Stimulated activated CD8-positive, alpha-beta memory T cell treated with anti-CD3 and anti-CD28 coated beads, Interleukin-2, amount 100 ng/mL, for 1 hour (primary cell): ENCODE measurements around the gene OSBPL2.

Experiments used
- DNase-seq, 2 donors: peaks; one replicate each; pipeline ENCODE4 v3.0.0-alpha.2; 2020; ENCODE audit warnings: low read depth in 2 of 2

OSBPL2 gene

DNA sequence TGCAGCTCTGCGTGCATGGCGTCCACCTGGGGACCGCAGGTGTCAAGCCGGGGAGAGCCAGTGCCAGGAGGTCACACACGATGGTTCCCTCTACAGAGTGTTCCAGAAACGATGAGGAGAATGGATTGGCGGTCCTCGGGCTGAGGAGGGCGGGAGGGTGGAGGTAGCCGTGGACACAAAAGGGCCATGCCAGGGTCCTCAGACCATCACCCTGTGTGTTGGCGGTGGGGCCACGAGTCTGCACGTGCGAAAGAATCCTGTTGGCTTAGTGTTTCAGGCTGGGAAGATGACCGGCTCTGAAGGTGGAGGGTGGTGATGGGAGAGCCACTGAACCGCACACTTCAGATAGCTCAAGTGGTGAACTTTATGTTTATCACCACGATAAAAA, 31.9 kb upstream of the OSBPL2 start:
- DNase-seq, result no peak

GRCh38 chr20:62208061-62208794, 30.1 kb upstream of the OSBPL2 start:
- DNase-seq, result no peak

- no peak for DNase-seq
Observed at GRCh38 chr20:62208795-62209755, 29.2 kb upstream of the OSBPL2 start.

DNA sequence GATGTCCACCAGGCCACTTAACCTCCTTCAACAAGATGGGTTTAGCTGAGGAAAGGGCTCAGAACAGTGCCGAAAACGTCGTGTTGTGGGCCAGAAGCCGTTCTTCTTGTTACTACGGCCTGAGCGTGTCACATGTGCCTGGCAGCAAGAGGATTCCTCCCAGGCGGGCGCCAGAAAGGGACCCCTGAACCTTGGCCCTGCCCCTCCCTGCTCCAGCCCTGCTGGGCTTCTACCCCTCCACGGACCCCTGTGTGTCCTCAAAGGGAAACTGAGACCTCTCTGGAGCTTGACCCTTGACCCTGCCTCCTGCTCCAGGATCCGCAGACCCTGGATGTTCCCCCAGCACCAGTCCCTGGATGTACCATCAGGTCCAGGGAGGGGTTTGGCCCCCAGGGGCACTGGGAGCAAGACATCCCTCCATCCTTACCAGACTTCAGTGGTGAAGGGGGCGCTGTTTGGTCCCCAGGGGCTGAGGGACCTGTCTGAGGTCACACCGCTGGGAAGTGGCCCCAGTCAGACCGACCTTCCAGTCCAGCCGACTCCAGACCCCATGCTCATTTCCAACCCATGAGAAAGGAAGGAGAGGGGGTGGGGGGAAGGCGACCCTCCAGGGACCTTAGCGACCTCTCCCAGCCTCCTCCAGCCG, 28.3 kb upstream of the OSBPL2 start:
- no peak for DNase-seq

DNA sequence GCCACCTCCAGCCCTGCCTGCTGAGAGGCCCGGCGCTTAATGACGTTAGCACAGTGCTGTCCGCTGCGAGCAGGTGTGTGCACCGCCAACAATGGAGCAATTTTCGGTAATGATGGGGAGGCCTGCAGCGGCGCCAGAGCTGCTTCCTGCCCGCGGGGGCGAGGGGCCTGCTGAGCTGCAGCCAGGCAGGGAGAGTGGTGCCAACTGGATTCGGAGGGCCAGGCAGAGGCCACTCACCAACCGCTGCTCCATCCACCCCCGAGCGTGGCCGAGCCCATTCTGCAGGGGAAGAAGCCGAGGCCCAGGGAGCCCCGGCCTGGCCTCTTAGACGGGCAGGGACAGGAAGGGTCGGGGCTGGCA, 27.8 kb upstream of the OSBPL2 start:
- no peak for DNase-seq

DNA sequence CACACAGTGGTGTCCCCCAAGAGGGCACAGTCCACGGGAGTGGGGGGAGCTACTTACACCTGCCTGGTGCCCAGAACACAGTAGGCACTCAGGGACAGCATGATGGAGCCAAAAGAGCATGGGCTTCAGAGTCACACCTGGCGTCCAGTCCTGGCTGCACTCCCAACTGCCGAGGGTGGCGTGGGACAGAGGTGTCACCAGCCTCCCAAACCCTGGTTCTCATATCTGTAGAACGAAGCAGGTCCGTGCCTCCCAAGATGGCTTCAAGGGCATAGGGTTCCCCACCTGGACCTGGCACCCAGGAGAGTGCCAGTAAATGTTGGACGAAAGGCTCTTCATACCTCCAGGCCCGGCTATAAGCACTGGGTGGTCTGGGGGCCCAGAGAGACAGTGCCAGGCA, 27.1 kb upstream of the OSBPL2 start:
- no peak for DNase-seq

DNA sequence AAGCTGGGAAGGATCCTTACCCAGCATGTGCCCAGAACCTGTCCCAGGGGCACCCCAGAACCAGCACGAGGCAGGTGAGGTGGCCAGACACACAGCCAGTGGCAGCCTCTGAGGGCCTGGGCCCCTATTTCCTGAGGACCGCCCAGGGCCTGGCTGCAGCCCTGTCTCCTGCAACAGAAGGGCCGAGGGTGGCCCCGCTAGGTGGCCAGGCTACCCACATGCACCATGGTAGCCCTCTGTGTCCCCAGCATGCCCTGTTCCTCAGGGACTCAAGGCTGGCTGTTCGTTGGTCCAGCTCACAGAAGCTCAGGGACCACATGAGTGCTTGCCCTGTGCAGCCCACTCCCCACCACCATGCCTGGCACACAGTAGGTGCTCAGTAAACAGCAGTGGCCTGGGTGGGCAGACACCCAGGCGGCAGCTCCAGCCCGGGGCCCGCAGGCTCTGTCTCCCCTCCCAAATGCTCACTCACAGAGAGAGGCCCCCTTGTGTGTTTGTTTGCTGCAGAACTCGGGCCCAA, 26.5 kb upstream of the OSBPL2 start:
- no peak for DNase-seq

GRCh38 chr20:62212299-62212698, 26.0 kb upstream of the OSBPL2 start:
- DNase-seq, result no peak

- DNase-seq, result no peak
Observed at GRCh38 chr20:62214067-62214466, 24.3 kb upstream of the OSBPL2 start.

GRCh38 chr20:62215020-62215990, 23.0 kb upstream of the OSBPL2 start:
- no peak for DNase-seq

GRCh38 chr20:62215991-62216635, 22.2 kb upstream of the OSBPL2 start:
- DNase-seq, result no peak

DNA sequence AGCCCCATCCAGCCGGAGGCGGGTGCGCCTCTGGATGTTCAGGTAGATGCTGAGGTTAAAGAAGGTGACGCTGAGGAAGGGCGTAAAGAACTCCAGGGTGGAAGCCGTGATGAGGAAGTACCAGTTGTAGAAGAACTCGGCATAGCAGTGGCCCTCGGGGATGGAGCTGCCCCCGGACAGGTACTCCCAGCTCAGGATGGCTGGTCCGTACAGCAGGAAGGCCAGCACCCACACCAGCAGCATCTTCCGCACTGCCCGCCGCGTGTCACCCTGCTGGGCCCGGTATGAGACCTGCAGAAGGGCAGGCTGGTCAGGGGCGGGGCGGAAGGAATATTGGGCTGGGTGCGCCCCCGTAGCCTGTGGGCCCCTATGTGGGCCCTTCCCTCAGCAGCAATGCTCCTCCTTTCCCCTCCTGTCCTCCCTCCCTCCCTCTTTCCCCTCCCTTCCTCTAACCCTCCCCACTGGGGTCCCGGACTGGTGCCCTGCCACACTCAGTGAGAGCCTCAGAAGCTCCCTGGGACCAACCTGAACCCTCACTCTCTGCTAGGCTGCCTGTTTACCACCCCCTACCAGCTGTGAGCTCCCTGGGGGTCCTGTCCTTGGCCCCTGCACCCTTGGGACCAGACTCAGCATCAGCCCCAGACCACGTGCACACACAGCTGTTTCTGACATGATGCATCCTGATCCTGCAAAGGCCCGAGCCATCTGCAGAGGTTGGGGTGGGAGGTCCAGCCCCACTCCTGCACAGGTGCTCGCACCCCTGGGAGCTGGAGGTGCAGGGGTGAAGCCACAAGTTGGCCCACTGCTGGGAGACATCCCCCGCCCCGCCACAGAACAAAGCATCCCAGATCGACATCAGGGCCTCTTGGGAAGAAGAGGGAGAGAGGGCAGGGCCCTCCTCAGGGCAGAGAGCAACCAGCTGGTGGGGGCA, 21.4 kb upstream of the OSBPL2 start:
- DNase-seq, result no peak

DNA sequence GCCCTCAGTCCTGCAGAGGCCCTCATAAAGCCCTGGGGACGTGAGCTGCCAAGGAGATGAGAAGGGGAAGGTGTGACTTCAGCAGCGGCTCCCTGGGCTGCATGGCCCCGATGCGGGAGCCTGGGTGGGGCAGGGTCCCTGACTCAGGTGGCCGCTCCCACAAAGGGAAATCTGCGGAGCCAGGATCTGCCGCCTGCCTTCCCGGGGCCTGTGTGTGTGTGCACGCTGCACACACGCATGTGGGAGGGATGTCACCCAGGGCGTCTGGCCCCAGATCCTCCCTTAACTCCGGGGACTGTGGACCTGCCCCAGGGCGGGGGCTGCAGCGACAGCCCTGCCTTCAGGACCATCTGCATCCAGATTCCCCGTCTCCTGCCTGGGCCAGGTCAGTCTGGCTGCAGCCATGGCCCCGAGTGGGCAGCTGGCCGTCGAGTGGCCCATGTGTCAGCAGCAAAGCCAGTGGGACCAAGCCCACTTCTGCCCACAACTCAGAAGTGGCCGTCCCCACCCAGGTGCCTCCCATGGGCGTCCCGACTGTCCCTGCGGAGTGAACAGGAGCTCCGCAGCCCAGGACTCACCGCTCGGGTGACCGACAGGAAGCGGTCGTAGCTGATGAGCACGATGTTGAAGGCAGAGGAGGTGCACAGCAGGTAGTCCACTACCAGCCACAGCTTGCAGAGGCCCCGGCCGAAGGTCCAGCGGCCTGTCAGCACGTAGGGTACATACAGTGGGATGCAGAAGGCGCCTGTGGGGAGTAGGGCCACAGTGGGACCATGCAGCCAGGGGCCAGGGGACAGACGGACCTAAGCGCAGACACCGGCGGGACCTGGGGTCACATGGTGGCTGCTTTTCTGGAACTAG, 20.2 kb upstream of the OSBPL2 start:
- DNase-seq, result no peak

GRCh38 chr20:62219101-62219991, 19.0 kb upstream of the OSBPL2 start:
- DNase-seq, result no peak

DNA sequence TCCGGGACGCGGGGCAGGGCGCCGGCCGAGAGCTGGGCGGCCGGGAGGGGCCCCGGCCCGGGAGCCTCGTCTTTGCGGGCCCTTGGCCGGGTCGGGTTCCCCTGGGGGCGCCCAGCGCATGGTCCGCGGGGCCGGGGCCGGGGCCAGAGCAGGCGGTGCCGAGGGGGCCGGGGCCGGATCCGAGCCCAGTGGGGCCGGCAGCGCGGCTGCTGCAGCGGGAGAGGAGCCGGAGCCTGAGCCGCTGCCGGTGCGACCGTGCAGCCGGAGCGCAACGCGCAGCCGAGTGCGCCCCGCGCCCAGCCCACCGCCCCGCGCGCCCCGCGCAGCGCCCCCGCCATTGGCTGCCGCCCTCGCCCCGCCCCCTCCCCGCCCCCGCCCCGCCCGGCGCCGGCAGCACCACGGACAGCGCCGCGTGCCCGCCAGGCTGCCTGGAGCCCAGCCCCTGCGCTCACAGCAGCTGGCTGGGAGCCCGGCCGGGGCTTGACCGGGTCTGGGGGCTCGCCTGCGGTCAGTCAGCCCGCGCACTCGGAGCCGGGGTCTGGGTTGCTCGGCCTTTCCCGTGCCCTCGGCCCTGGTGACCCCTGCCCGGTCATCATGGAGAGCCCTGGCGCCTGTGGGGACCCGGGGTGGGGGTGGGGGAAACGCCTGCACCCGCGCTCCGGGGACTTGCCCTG, 18.2 kb upstream of the OSBPL2 start, which contains the start of gene HRH3:
TSS of gene HRH3 (minus strand) at position 287 of the 674 bp plus-strand sequence. CDS start 308 bp downstream, outside the sequence.
- no peak for DNase-seq

GRCh38 chr20:62220666-62221568, 17.4 kb upstream of the OSBPL2 start:
- no peak for DNase-seq
